HG02678 (cell line): ENCODE data around the gene SNX11.

ENCODE experiments used
- ATAC-seq: cut with Tn5 transposase; IDR thresholded peaks from one replicate; pipeline ENCODE4 v1.9.1; 2021; ENCODE audit warnings: mild to moderate bottlenecking, moderate library complexity; ENCODE audit not compliant: unreplicated experiment

SNX11 gene

DNA sequence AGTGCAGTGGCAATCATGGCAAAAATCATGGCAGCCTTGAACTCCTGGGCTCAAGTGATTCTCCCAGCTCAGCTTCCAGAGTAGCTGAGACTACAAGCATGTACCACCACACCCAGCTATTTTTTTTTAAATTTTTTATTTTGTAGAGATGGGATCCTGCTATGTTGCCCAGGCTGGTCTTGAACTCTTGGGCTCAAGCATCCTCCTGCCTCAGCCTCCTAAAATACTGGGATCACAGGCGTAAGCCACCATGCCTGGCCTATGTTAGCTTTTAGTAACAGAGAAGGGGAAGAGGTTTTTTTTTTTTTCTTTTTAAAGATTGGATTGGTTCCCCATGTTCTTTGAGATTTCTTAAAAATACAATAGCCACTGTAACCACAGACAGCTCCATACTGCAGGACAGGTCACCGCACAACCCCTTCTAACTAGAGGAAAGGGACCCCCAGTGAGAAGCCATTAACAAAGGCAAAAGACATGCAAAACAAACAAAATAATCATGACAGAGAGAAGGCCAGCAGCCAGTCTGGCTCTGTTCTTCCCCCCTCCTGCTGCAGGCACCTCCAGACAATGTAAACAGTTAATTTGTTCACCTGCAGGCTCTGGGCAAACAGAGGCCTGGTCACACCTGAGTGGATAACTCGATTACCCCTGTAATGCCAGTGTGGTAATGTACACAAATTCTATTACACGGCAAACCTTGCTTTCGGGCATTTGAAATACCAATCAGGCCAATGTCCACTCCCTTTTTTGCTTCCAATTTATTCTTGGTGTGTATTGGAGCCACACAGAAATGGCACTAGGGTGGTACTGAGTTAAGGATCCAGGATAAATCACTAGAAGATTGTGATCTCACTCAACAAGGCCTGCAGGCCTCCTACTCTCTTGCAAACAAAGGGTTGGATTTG is 52.9 kb downstream of the SNX11 start:
- no peak for ATAC-seq

DNA sequence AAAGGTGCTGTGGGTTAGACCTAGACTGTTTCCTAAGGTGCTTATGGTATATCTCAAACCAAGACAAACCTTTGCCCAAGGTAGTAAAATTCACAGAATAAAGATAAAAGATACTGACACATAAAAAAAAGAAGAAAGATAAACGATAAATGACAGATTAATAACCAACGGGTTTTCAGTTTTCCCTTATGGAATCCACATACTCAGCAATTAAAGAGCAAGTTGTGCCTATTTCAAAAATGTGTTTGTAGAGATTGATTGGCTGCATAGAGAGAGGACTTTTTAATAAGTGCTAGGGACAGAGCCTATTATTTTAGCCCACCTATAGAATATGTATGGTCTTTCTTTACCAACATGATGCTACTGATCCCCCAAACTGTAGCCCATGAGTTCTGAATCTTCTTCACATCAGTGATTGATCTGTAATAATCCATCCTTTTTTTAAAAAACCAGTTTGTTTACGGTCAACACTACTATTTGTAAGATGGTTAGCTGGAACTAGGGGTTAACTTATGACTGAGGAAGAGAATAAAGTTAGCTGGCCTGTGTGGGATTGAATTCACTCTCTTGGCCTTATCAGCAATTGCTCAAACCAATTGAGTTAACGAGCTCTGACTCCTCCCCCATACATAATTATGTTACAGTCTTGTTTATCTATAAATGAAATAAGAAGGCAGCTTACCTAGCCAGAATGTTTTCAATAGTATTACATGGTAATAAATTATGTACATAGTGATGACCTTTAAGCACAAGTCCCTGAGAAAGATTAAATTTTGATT is 53.8 kb downstream of the SNX11 start:
- ATAC-seq: no peak

- no peak for ATAC-seq
Measured at GRCh38 chr17:48162306-48162934, 54.9 kb downstream of the SNX11 start.

- ATAC-seq: no peak
Measured at GRCh38 chr17:48162946-48163506, 55.5 kb downstream of the SNX11 start.

- ATAC-seq: no peak
Measured at GRCh38 chr17:48163809-48164208, 56.2 kb downstream of the SNX11 start.

- no peak for ATAC-seq
Measured at GRCh38 chr17:48169926-48170325, 62.4 kb downstream of the SNX11 start.
